Measurements from ENCODE around the gene CPNE7. TPM values are rescaled to one million over a fixed set of nuclear protein-coding genes. Genes with fewer than 3 reads are reported as not detected.

Gene CPNE7
- total RNA-seq, 1 donor from 2014 or later, result not detected

DNA sequence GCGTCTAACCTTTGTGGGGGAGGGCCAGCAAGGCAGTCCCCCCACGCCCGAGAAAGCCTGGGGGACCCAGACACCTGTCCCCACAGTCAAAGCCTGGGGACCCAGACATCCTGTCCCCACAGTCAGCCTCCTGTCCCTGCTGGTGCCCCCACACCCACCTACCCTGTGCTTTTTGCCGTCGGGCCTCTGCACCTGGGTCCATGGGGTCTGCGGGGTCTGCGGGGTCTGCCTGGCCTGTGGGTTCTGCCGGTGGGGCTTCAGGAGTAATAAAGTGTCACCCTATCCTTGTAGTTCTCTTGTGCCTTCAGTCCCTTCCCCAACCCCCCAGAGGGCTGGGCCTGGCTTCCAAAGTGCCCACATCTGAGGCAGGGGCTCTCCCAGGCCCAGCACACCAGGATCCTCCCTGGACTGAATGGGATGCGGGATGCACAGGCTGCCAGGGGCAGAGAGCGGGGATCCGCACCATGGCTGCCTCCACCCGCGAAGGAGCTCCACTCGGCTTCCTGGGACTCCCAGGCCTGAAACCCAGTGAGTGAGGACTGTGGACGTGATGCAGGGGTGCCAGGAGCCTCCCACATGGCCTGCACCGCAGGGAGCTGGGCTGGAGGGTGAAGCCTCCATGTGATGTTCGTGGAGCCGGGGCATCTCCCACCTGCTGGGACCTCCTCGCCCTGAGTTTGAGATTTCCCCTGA is 21.5 kb downstream of the CPNE7 start:
- no peak for ATAC-seq
- intact Hi-C loops (cut with DNase I), result no loop called here
- DNase-seq (ENCODE audit: low spot score), result no peak

DNA sequence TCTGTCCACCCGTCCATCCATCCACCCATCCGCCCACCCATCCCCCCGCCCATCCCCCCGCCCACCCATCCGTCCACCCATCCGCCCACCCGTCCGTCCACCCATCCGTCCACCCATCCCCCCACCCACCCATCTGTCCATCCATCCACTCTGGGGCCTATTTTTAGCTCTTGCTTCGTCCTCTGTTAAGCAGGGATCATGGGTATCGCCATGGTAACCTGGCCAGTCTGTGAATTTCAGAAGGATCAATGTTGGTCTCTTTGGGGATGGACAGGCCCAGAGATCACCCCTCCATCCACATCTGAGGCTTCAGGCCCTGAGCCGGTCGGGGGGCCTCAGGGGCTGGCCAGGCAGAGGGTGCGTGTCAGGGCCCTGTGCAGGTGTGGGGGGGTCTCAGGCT is 22.6 kb downstream of the CPNE7 start:
- no peak for DNase-seq (ENCODE audit: low spot score)
- intact Hi-C loops (cut with DNase I), result no loop called here

GRCh38 chr16:89599451-89599858 is 23.9 kb downstream of the CPNE7 start:
- DNase-seq (ENCODE audit: low spot score), result no peak
- no peak for ATAC-seq
- intact Hi-C loops (cut with DNase I), result no loop called here

More for the DNA sequence above, 22.6 kb downstream of the CPNE7 start:
- ATAC-seq, result no peak

DNA sequence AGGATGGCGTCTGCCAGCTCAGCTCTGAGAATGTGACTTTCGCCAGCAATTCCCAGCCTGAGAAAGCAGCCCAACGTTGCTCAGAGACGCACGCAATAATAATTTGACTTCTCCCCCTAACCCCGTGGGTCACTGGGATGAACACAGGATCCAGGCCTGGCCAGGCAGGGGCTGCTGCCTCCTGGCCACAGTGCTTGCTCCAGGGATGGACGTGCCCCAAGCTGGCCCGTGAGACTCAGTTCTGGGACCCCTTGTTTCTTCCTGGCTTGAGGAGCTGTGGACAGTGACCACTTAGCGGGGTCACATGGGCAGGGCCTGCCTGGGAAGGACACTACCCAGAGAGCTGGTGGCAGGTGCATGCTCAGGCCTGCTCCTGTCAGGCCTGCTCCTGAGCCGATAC is 24.3 kb downstream of the CPNE7 start:
- intact Hi-C loops (cut with DNase I), result no loop called here
- no peak for ATAC-seq
- no peak for DNase-seq (ENCODE audit: low spot score)

DNA sequence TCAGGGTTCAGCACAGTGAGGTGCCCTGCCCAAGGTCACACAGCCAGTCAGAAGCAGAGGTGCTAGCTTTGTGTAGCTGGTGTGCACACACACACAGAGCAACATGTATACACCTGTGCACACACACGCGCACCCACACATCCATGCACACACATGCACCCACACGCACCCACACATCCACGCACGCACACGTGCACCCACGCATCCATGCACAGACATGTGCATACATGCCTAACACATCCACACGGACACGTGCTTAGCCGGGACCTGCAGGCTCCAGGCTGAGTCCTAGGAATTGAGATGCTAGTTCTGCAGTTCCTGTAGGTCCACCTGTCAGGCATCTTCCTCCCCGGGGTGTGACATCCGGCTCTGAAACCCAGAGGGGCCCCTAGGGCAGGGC is 24.9 kb downstream of the CPNE7 start:
- ATAC-seq (peak; percentile 16), DNase-seq (ENCODE audit: low spot score) (no peak)
- intact Hi-C loops (cut with DNase I), result no loop called here

DNA sequence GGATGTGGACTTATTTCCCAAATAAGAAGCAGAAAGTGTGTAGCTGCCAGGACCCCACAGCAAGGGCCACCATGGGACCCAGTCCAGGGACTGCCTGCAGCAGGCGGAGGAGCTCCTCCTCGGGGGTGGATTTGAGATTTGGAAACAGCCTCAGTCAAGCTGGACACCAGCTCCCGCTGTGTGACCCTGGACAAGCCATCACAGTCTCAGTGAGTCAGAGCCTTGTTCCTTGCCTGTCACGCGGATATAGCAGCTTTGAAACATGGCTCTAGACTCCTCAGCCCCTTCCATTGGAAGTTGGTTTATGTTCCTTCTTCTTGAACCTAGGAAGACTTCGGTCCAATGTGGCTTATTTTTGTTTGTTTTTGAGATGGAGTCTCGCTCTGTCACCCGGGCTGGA is 25.4 kb downstream of the CPNE7 start:
- intact Hi-C loops (cut with DNase I), result no loop called here
- no peak for ATAC-seq

GRCh38 chr16:89601906-89602272 is 26.3 kb downstream of the CPNE7 start:
- ATAC-seq, result no peak
- intact Hi-C loops (cut with DNase I), result no loop called here

More for the DNA sequence above, 25.4 kb downstream of the CPNE7 start:
- DNase-seq (ENCODE audit: low spot score), result no peak

GRCh38 chr16:89602273-89602951 is 26.9 kb downstream of the CPNE7 start:
- ATAC-seq, result peak; percentile 38
- no peak for DNase-seq (ENCODE audit: low spot score)
- intact Hi-C loops (cut with DNase I), result no loop called here

More at GRCh38 chr16:89601906-89602272, 26.3 kb downstream of the CPNE7 start:
- DNase-seq (ENCODE audit: low spot score), result no peak

GRCh38 chr16:89602952-89603590 is 27.5 kb downstream of the CPNE7 start:
- ATAC-seq (no peak), DNase-seq (ENCODE audit: low spot score) (no peak)
- intact Hi-C loops (cut with DNase I), result no loop called here

- no peak for ATAC-seq
- intact Hi-C loops (cut with DNase I), result no loop called here
Observed at GRCh38 chr16:89604764-89605163, 29.2 kb downstream of the CPNE7 start.

DNA sequence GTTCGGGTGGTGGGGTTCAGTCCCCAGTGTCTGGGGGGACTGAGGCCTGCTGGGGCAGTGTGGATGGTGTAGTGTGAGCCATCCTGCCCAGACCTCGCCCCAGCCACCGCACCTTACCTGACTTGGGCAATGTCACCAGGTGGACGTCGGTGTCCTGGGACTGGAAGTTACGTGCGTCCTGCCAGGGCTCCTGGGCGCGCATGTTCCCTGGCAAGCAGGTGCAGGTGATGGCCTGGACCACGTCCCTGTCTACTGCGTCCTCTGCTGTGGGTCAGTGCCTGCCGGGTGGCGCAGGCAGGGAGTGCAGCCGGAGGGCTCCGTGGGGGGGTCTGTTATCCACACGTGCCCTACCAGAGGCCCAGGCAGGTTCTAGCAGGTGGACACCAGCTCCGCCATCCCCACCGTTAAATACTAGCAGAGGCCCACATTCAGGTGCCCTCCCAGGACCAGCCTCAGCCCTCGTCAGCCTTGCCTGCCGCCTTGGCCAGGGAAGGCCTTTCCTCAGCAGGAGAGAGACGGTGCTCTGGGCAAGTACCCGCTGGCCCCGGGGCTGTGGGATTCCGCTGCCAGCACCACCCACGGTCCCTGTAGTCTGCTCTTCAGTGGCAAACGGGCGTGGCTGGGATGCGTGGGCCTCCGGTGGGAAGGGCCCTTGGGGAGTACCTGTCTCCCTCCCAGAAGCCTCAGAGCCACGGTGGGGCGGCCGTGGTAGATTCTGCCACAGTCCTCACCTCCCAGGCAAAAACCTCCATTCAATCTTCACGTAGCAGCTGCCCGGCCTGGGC is 29.8 kb downstream of the CPNE7 start:
- ATAC-seq (no peak), DNase-seq (ENCODE audit: low spot score) (peak; percentile 50)
- intact Hi-C loops (cut with DNase I), result no loop called here

More at GRCh38 chr16:89604764-89605163, 29.2 kb downstream of the CPNE7 start:
- DNase-seq (ENCODE audit: low spot score), result no peak

DNA sequence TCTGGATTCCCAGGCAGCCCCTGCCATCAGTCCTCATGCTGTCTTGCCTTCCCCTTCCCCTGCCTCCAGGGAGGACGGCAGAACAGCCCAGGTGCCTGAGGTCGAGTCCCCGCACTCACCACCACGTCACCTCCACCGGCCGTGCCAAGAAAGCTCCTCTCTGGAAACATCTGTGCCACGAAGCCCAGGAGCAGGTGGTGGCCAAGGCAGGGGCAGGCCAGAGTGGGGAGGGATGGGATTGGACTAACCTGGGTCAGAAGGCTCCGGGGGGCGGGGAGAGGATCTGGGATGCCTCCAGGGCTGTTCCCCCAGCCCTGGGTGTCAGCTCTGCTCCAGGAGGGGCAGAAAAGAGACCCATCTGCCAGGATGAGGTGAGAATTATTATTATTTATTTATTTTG is 30.4 kb downstream of the CPNE7 start:
- ATAC-seq (no peak), DNase-seq (ENCODE audit: low spot score) (no peak)
- intact Hi-C loops (cut with DNase I), result no loop called here

DNA sequence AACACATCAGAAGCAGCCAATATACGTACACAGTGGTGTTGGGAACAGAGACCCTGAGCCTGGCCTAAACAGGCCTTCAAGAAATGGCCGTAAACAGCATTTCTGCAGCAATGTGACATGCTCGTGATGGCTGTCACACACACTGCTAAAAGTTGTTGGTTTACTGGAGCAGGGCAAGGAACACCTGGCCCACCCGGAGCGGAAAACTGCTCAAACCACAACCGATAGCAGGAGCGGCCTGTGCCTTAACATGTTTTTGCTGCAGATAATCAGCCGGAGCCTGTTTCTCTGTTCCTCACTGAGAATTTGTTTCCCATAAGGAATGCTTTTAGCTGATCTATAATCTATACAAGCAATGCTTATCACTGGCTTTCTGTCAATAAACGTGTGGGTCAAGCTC is 31.9 kb downstream of the CPNE7 start:
- ATAC-seq (no peak), DNase-seq (ENCODE audit: low spot score) (no peak)
- intact Hi-C loops (cut with DNase I), result no loop called here

DNA sequence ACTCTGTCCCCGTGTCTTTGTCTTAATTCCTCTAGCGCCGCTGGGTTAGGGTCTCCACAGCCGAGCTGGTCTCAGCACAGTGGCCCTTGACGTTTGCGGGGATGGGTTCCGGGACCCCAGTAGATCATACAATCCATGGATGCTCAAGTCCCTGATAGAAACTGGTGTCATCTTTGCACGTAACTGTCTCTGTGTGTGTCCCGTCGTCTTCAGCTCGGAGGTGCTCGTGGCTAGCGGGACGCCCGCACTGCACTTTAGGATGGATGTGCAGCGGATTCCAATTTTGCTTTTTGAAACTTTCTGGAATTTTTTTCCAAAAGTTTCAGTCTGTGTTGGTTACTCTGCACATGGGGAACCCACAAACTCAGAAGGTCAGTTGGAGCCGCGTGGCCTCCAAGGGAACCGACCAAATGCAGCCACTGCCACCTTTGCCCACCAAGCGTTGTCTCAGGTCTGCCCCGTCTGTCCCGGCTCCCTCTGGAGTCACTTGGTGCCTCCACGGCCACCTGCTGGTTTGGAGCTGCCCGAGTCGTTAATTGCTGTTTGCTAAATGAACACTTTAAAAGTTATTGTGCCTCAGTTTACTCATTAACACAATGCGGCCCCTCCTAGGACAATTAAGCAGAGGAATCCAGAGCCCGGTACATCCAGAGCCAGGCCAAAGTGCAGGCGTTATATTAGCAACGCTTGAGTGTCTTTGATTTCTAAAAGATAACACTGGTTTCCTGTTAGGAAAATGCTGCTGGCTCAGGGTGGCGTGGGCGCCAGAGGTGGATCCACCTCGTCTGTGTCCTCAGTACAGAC is 32.6 kb downstream of the CPNE7 start:
- intact Hi-C loops (cut with DNase I), result no loop called here
- no peak for ATAC-seq
- no peak for DNase-seq (ENCODE audit: low spot score)

GRCh38 chr16:89610108-89610453 is 34.5 kb downstream of the CPNE7 start:
- DNase-seq (ENCODE audit: low spot score) (no peak), ATAC-seq (no peak)
- intact Hi-C loops (cut with DNase I), result no loop called here

- DNase-seq (ENCODE audit: low spot score) (no peak), ATAC-seq (no peak)
- intact Hi-C loops (cut with DNase I), result no loop called here
Observed at GRCh38 chr16:89612415-89613166, 37.0 kb downstream of the CPNE7 start.

DNA sequence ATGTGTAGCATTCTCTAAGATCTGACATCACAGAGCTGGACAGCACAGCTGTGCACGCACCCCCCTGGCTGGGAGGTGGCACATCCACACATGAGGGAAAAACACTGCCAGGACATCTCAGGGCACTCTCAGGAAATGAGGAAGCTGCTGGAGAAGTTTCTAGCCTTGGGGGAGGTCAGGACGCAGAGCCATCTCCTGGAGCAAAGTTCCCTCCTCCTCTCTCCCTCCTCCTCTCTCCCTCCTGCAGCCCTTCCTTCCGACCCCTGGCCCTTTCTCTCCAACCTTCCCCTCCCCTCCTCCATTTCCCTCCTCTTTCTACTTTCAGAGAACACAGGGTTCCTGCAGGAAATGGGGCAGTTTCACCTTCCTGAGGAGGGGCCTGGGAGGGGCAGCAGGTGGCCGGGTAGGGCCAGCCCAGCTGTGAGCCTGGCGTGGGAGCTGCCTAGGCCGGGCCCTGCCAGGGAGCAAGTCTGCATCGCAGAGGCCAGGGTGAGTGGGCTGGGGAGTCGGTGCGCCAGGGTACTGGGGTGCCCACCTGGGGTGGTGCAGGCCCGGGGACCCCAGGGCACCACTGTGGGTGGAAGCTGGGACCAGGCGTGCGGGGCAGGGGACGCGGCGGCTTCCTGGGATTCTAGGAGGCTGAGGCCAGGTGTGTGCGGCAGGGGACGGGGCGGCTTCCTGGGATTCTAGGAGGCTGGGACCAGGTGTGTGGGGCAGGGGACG is 37.8 kb downstream of the CPNE7 start, which contains the start of gene DPEP1:
TSS of gene DPEP1 (plus strand) at position 412 of the 723 bp plus-strand sequence. CDS start 16,769 bp downstream, outside the sequence.
- ATAC-seq (peak; percentile 22), DNase-seq (ENCODE audit: low spot score) (no peak)
- intact Hi-C loops (cut with DNase I), result no loop called here
